Measurements from ENCODE around the gene RAB32. TPM values are rescaled to one million over a fixed set of nuclear protein-coding genes. Genes with fewer than 3 reads are reported as not detected.

The RAB32 gene
- 10 to 100 TPM; 12.6 to 50.6 (median 30.3) TPM for total RNA-seq

- WGBS, 2 donors: 11 to 17% methylated on average over 8 to 13 of the region's 86 CpGs
- no peaks in the 10 kb centered on the region for H3K9me3 ChIP-seq
- DNase-seq: peak; percentile 97 to 99
- H3K27ac ChIP-seq: peak within 1 kb of the TSS; percentile 96 to 98 (median 98)
- H3K27me3 ChIP-seq: no peaks in the 10 kb centered on the region
- peak within 1 kb of the TSS; percentile 76 to 92 (median 85) for H3K4me3 ChIP-seq
- TF ChIP-seq CTCF (IDR thresholded peaks at IDR 0.05) (peak; percentile 69 to 90 (median 84)), POLR2AphosphoS5 (IDR thresholded peaks at IDR 0.05) (peak in 1 of 2 donors; percentile 65), EP300 (IDR thresholded peaks at IDR 0.05) (no peak), POLR2A (IDR thresholded peaks at IDR 0.05) (peak in 3 of 4 donors; percentile 87 to 91 (median 91))
- ATAC-seq (ENCODE audit: low FRiP score in 2 of 2): peak; percentile 97 to 100
- peaks cover 28 to 39% (median 30%) of the 10 kb centered on the region in 4 donors for H3K4me1 ChIP-seq
- H3K36me3 ChIP-seq: no peaks in the 10 kb centered on the region
Observed at GRCh38 chr6:146543211-146543939, at the start of gene RAB32. RAB32 (plus strand) TSS chr6:146543833; CDS start chr6:146543872, 39 bp downstream.

GRCh38 chr6:146498309-146498708 is 45.3 kb upstream of the RAB32 start:
- H3K27ac ChIP-seq: no peak overlapping the region
- H3K4me3 ChIP-seq: no peak overlapping the region
- no peaks in the 10 kb centered on the region for H3K36me3 ChIP-seq
- no peaks in the 10 kb centered on the region for H3K27me3 ChIP-seq
- H3K9me3 ChIP-seq: peaks cover 0 to 3% (median 0%) of the 10 kb centered on the region in 4 donors
- ATAC-seq (ENCODE audit: low FRiP score in 2 of 2) (no peak), DNase-seq (no peak)
- TF ChIP-seq POLR2A (IDR thresholded peaks at IDR 0.05) (no peak), POLR2AphosphoS5 (IDR thresholded peaks at IDR 0.05) (no peak), EP300 (IDR thresholded peaks at IDR 0.05) (no peak), CTCF (IDR thresholded peaks at IDR 0.05) (no peak)
- no peaks in the 10 kb centered on the region for H3K4me1 ChIP-seq
- WGBS, 2 donors: 77 to 82% methylated on average over 4 of the region's 4 CpGs

GRCh38 chr6:146503096-146503495 is 40.5 kb upstream of the RAB32 start:
- ATAC-seq (ENCODE audit: low FRiP score in 2 of 2) (no peak), DNase-seq (no peak)
- Histone ChIP-seq H3K27ac (no peak overlapping the region), H3K4me3 (no peak overlapping the region), H3K9me3 (peaks cover 0 to 3% (median 0%) of the 10 kb centered on the region in 4 donors), H3K36me3 (no peaks in the 10 kb centered on the region), H3K4me1 (no peaks in the 10 kb centered on the region), H3K27me3 (no peaks in the 10 kb centered on the region)
- WGBS, 2 donors: 86 to 96% methylated on average over 1 of the region's 1 CpG
- no peak for TF ChIP-seq EP300 (IDR thresholded peaks at IDR 0.05)
- TF ChIP-seq CTCF (IDR thresholded peaks at IDR 0.05): no peak
- no peak for TF ChIP-seq POLR2A (IDR thresholded peaks at IDR 0.05)
- no peak for TF ChIP-seq POLR2AphosphoS5 (IDR thresholded peaks at IDR 0.05)

- WGBS, 2 donors: 88 to 91% methylated on average over 6 to 7 of the region's 7 CpGs
- Histone ChIP-seq H3K9me3 (no peaks in the 10 kb centered on the region), H3K36me3 (no peaks in the 10 kb centered on the region), H3K27ac (no peak overlapping the region), H3K4me1 (no peaks in the 10 kb centered on the region), H3K27me3 (no peaks in the 10 kb centered on the region), H3K4me3 (no peak overlapping the region)
- DNase-seq: no peak
- no peak for ATAC-seq (ENCODE audit: low FRiP score in 2 of 2)
- TF ChIP-seq POLR2A (IDR thresholded peaks at IDR 0.05) (no peak), CTCF (IDR thresholded peaks at IDR 0.05) (no peak), EP300 (IDR thresholded peaks at IDR 0.05) (no peak), POLR2AphosphoS5 (IDR thresholded peaks at IDR 0.05) (no peak)
Observed at GRCh38 chr6:146515212-146515611, 28.4 kb upstream of the RAB32 start.

GRCh38 chr6:146526192-146526591 is 17.4 kb upstream of the RAB32 start:
- TF ChIP-seq POLR2A (IDR thresholded peaks at IDR 0.05) (no peak), CTCF (IDR thresholded peaks at IDR 0.05) (no peak), EP300 (IDR thresholded peaks at IDR 0.05) (no peak), POLR2AphosphoS5 (IDR thresholded peaks at IDR 0.05) (no peak)
- no peaks in the 10 kb centered on the region for H3K36me3 ChIP-seq
- no peak for DNase-seq
- no peak overlapping the region for H3K4me3 ChIP-seq
- ATAC-seq (ENCODE audit: low FRiP score in 2 of 2): no peak
- no peaks in the 10 kb centered on the region for H3K4me1 ChIP-seq
- H3K27me3 ChIP-seq: no peaks in the 10 kb centered on the region
- H3K9me3 ChIP-seq: peaks cover 0 to 9% (median 2%) of the 10 kb centered on the region in 4 donors
- no peak overlapping the region for H3K27ac ChIP-seq

Data from upper lobe of left lung (tissue), 6 donors.